Inflammatory macrophage treated with lipopolysaccharide for 4 hours (primary cell): Measurements from ENCODE around the gene TADA2A.

Source experiments
- DNase-seq: peaks from one replicate; pipeline ENCODE4 v3.0.0-alpha.2; 2020

TADA2A gene

DNA sequence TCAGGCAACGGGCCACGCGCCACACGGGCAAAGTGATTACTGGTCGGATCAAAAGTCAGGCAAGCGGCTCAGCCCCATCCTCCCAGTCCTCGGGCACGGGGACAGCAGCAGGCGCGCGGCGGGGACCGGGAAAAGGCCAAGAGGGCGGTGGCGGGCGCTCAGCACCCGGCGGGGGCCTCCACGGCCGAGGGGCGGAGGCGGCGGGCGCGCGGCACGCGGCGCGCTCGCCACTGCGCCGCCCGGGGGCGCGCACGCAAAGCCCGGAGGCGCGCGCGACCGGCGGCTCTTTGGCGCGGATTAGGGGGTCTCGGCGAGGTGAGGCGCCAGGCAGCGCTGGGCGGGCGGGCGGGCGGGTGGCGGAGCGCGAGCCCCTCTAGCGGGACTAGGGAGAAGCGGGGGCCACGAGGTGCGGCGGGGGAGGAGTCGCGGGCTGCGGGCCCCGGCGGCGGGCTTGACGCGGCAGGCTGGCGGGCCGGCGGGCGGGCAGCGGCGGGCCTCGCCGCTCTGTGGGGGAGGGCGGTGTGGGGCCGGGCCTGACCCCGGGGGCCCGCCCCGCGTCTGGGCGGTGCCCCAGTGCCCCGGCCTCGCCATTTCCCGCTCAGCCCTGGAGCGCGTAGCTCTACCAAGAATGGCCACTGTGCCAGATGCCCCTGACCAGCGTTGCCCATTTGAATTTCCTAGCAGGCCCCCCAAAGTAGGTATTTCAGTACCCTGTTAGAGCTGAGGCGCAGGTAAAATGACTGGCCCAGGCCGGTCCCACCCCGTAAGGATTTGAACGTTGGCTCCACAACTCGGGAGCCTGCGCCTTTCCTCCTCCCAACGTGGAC, at the start of gene TADA2A, which contains the start of gene ACACA:
Gene TADA2A (plus strand): TSS at position 252 of the 827 bp plus-strand sequence. CDS start 4,480 bp downstream, outside the sequence.
Gene ACACA (minus strand): TSS at position 202 of the 827 bp plus-strand sequence. CDS start 537 bp downstream, outside the sequence.
- peak; percentile 88 for DNase-seq

- peak; percentile 39 for DNase-seq
Measured at GRCh38 chr17:37358098-37358829, 48.4 kb upstream of the TADA2A start.

DNA sequence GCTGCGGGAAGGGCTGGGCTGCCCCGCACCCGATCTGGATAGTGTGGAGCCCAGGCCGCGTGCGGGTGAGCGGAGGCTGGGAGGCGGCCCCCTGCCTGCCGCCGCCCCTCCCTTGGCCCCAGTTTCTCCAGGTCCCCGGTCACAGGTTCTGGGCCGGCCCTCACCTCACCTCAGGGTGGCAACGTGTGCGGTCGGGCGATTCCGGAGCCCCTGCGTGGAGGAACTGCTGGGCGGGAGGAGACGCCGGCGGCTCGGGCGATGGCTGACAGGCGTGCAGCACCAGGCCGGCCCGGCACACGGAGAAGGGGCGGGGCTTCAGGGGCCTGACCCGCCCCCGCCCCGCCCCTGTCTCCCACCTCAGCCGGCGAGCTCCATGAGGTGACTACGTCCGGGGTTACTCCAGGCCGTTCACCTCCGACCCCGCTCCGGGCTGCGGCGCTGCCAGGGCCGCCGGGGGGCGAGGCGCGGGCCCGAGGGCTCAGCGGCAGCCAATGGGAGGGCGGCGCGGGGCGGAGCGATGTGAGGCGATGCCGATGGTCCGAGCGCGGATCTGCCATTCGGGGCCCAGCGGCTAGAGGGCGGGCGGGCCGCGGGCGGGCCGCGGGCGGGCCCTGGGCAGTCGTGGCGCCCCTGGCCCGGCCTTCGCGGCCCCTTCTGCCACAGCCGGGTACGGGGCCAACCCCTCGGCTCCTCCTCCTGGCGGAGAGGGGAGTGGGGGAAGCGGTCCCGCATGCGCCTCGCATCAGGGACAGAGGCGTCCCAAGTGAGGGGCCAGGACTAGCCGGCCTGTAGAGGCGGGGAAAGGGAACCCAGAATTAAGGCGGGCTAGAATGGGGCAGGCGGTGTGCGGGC, 47.6 kb upstream of the TADA2A start:
- DNase-seq = peak; percentile 93

GRCh38 chr17:37359682-37360188, 47.0 kb upstream of the TADA2A start:
- peak; percentile 22 for DNase-seq

DNA sequence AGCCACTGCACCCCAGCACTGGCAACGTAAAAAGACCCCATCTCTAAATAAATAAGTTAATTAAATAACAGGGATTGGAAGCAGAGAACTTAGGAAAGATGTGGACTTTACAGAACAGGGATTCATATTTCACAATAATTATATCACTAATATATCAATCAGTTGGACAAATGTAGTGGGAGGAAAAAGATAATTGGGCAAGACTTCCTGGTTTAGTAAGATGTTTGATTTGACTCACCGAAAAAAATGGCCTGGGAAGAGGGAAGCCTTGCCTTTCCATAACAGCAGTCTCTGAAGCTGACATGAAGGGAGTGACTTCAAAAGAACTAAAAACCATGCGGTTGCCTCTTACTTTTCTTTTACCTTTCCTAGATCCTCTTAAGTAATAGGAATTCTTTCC, 46.1 kb upstream of the TADA2A start:
- peak; percentile 54 for DNase-seq

DNA sequence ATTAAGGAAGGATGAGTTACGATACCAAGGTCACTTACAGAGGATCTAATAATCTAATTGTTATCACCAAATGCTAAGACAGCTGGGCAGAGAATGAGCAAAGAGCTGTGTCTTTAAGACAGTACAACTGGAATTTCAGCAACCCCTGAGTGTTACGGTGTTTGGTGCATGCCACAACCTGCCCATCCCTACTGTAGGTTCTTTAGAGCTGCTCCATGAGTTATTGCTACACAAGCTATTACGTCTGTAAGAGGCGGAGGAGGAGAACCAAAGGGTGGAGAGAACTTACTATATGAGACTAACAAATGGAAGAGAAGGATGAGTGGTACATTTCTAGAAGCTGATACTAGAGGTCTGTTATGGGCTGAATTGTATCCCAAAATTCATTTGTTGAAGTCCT, 45.1 kb upstream of the TADA2A start:
- DNase-seq = no peak

- peak; percentile 10 for DNase-seq
Measured at GRCh38 chr17:37365589-37365988, 41.1 kb upstream of the TADA2A start.

GRCh38 chr17:37368577-37368976, 38.1 kb upstream of the TADA2A start:
- peak; percentile 16 for DNase-seq

GRCh38 chr17:37373530-37374159, 33.0 kb upstream of the TADA2A start:
- DNase-seq = peak; percentile 73

GRCh38 chr17:37375706-37376105, 31.0 kb upstream of the TADA2A start, which contains the start of gene C17orf78:
TSS of gene C17orf78 (plus strand) at chr17:37375985. CDS start at chr17:37376093, 108 bp downstream.
- no peak for DNase-seq

DNA sequence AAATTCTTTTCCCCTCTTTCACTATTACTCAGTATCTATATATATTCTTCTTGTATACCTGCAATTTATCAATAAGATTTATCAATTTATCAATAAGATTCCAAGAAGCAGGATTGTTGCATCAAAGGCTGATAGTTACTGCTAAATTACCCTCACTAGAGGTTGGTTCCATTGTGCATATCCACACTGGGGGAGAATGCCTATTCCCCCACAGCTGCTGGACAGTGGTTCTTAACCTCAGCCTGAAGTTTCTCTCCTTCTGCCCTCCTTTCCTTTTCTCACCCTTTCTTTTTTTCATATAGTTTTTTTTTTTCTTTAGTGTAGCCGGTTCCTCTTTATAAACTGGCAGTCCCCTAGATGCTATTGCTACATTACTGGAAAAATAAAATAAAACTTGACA, 24.6 kb upstream of the TADA2A start:
- no peak for DNase-seq

GRCh38 chr17:37384560-37385149, 22.0 kb upstream of the TADA2A start:
- DNase-seq = no peak

DNA sequence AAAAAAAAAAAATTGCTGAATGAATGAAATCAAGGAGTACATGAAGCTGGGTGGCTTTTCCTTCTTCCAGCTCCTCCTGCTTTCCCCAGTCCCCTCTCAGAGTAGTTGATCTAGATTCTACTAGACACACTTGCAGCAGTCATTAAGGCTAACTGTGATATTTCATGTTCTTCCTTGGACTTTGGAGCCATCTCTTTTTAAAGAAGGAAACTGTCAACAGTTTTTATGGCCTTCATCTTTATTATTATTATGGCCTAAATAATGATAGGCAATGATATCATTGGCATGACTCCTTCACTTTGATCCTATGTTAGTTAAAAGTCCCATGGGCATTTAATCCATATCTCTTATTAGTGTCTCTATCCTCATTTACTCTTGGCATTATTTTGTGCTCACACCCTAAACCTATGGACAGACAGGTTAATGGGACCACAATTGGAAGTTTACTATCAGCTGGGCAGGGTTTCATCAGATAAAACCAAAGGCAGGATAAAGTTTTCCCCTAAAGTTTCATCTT, 21.2 kb upstream of the TADA2A start:
- no peak for DNase-seq

DNA sequence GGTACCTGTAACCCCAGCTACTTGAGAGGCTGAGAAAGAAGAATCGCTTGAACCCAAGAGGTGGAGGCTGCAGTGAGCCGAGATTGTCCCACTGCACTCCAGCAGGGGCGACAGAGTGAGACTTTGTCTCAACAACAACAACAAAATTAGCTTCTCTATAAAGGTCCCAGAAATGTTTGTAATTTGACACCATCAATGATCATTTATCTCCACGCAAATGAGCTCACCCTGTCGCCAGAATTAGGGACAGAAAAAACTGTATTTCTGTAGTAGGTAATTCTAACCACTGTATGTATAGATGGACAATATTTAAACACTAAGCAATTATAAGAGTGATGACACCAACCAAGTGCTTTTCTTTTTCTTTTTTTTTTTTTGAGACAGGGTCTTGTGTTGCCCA, 20.2 kb upstream of the TADA2A start:
- no peak for DNase-seq

DNA sequence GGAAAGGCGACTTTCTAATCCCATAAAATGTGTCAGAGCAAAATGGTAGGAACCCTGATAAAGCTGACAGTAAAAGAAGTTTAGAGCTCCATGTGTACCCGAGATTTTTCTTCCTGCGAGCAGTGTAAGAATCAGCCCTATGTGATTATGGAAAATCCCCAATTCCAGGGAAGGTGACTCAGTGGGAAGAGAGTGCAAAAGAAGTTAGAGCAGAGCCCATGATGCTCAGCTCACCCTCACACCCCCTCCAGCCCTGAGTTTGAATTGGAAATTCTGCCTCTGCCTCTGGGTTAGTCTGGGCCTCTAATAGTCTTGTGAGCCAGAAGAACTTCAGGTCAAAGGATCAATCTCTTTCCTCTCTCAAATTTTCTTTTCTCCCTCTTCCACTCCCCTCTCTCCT, 18.4 kb upstream of the TADA2A start:
- no peak for DNase-seq

DNA sequence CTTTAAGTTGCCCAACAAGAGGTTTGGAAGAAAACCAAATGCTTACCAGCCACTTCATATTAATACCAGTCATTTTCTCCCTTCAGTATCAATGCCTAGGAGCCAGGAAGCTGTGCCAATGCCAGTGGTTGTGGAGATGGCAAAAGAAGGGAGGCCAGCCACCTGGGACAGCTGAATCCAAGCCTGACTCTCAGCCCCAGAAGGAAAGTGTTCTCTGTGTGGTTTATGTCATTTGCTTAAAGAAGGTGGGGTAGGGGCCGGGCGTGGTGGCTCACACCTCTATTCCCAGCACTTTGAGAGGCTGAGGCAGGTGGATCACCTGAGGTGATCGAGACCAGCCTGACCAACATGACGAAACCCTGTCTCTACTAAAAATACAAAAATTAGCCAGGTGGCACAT, 17.5 kb upstream of the TADA2A start:
- no peak for DNase-seq

DNA sequence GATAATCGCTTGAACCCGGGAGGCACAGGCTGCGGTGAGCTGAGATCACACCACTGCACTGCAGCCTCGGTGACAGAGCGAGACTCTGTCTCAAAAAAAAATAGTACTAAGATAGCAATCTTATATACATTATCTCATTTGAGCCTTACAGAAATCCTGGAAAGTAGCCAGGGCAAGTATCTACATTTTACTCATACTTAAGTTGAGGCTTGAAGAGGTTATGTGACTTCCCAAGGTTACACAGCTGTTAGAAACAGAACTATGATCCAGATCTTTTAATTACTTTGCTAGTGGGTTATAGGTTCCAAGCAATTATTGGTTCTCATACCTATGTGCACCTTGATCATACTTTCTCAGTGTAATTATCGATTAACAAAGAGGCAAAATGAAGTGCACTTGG, 15.5 kb upstream of the TADA2A start:
- no peak for DNase-seq

- DNase-seq = no peak
Measured at GRCh38 chr17:37392024-37392590, 14.6 kb upstream of the TADA2A start.

GRCh38 chr17:37393352-37393751, 13.3 kb upstream of the TADA2A start:
- no peak for DNase-seq

- DNase-seq = no peak
Measured at GRCh38 chr17:37399265-37399803, 7.4 kb upstream of the TADA2A start.

GRCh38 chr17:37400505-37400904, 6.2 kb upstream of the TADA2A start:
- DNase-seq = no peak
